Measurements from ENCODE around the gene RHBDF2.

The RHBDF2 gene

GRCh38 chr17:76500747-76501017 is 541 bp downstream of the RHBDF2 start:
- no peak for DNase-seq (ENCODE audit: low read depth)

GRCh38 chr17:76500074-76500746 is 1.0 kb downstream of the RHBDF2 start:
- DNase-seq (ENCODE audit: low read depth), result peak; percentile 42

DNA sequence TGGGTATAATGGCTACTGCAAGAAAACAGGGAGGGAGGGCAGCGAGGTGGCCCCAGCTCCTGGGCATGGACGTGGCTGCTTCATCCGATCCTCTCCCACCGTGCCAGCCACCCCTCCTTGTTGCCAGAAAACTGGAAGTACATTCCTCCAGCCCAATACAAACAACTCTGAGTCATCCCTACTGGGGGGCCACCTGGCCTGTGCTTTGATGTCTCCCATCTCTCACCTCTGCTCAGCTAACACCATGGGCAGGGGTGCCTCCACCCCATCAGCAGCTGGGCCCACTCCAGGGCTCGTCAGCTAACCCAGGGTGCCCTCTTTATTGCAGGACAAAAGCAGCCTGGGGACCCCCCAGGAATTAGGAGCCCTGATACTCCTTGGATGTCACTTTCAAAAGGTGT is 2.0 kb downstream of the RHBDF2 start:
- peak; percentile 58 for DNase-seq (ENCODE audit: low read depth)

- no peak for DNase-seq (ENCODE audit: low read depth)
These were observed 2.4 kb downstream of the RHBDF2 start for GRCh38 chr17:76498876-76499251.

DNA sequence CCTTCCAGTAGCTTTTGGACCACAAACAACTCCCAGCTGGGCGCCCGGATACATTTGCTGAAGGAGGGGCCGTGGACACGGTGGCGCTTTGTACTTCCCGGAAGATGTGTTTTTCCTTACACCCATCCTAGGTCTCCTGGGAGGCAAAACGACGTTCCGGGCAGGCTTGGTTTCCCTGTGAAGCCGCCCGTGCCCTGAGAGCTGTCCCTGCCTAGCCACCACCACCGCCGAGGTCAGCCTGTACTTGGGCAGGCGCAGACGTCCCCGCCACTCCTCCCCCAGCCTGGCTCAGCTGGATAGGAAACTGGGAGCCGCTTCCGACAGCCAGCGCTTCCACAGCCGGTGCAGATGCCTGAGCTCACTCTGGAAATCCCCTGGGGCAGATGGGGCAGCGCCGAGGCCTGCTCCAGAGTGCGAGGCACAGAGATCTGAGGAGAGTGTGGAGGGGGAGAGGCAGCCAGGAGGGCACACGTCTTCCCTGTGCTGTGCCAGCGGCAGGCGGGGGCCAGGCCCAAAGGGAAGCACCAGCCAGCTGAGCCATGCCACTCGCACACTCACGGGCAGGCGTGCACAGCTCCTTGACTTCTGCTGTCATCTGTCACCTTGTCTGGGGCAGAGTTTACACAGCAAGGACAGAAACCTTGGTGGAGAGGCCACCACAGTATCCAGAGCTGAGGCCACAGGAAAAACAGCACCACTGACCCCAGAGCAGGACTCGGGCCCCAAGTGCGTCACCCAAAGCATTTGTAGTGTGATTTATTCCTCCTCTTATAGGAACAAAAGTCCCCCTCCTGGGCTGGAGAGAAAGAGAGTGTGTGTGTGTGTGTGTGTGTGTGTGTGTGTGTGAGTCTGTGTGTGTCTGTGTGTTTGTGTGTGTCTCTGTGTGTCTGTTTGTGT is 3.0 kb downstream of the RHBDF2 start:
- peak; percentile 96 for DNase-seq (ENCODE audit: low read depth)

DNA sequence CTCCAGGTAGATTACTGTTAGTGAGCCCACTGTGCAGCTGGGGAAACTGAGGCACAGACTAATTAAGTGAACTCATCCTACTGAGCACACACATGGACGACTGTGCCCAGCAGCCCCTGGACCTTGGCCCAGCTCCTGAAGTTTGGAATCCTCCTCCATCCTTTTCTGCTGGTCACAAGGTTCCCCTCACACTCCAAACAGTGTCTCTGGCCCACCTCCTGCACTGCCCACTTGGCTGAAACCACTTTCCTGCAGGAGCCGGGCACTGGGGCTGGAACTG is 3.6 kb downstream of the RHBDF2 start:
- no peak for DNase-seq (ENCODE audit: low read depth)

GRCh38 chr17:76496464-76496863 is 4.8 kb downstream of the RHBDF2 start:
- DNase-seq (ENCODE audit: low read depth), result no peak

DNA sequence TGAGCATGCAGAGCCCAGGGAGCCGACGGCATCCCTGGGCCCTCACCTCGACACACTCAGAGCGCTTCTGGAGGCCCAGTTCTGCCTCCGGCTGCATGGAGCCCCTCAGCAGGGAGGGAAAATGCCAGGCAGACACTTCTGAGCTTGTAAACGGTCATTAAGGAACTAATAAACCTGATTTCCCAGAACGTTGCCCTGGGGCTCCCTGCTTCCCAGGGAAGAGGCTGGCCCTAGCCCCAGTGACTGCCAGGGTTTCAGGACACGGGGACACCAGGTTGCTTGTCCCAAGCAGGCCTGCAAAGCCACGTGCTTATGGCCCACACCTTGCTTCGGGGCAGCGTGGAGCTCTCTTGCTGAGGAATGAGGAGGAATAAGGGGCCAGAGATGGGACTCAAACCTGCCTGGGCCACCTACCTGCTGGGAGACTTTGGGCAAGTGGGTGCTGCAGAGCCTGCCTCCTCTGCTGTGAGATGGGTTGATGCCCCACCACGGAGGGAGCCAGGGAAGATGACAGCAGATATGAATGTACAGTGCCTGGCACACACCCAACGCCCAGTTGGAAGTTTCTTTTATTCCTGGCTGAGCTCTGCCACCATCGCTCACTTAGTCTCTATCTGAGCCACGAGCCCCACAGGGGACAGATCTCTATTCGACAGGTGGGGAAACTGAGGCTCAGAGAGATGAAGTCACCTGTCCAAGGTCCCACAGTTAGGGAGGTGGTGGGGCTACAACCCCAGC is 5.4 kb downstream of the RHBDF2 start:
- DNase-seq (ENCODE audit: low read depth), result no peak

DNA sequence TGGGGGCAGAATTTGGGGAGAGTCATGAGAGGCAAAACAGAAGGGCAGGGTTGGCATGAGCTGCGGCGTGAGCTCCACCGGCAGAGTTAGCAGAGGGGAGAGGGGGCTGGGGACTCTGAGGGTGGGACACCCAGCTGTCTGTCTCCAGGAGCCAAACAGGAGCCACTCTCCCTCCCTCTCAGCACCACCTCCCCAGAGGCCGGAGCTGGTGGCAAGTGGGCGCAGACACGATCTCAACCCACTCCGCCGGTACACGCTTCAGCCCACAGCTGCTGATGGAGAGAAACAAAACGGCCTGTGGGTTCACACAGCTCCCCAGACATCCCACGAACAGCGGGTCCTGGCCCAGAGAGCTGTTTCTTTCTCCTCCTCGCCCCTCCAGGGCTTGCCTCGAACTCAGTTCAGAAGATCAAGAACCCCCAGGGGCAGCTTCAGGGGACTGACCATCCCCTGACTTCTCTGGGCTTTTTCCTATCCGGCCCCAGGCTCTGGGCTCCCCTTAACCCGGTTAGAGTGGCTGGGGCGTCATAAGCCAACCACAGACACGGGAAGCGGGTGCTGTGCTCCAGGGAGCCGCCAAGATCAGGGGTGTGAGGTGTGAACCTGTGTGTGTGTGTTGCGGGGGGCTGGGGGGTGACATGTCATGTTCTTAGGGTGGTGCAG is 7.6 kb downstream of the RHBDF2 start:
- DNase-seq (ENCODE audit: low read depth), result peak; percentile 38

DNA sequence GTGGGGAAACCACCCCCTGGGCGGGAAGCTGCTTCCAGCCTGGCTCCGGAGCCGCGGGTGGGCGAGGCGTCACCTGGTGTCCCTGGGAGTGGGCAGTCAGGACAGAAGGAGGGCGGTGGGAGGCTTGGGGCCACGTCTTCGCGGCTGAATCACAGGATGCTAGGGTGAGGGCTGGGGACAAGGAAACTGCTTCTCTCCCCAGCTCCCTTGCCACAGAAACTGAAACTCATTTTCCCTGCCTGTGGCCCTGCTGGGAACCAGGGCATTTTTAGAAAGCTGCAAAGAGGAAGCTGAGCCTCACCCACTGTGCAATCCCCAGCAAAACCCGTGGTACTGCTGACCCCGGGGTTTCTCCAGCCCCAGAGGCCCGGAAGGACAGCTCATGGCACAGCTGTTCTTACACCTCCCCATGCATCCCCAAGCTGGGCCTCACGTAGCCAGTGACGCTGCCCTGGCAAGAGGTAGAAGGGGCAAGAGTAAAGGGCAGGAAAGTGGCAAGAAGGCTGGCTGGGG is 8.2 kb downstream of the RHBDF2 start:
- DNase-seq (ENCODE audit: low read depth), result peak; percentile 93

- DNase-seq (ENCODE audit: low read depth), result no peak
These were observed 8.9 kb downstream of the RHBDF2 start for GRCh38 chr17:76492123-76492988.

DNA sequence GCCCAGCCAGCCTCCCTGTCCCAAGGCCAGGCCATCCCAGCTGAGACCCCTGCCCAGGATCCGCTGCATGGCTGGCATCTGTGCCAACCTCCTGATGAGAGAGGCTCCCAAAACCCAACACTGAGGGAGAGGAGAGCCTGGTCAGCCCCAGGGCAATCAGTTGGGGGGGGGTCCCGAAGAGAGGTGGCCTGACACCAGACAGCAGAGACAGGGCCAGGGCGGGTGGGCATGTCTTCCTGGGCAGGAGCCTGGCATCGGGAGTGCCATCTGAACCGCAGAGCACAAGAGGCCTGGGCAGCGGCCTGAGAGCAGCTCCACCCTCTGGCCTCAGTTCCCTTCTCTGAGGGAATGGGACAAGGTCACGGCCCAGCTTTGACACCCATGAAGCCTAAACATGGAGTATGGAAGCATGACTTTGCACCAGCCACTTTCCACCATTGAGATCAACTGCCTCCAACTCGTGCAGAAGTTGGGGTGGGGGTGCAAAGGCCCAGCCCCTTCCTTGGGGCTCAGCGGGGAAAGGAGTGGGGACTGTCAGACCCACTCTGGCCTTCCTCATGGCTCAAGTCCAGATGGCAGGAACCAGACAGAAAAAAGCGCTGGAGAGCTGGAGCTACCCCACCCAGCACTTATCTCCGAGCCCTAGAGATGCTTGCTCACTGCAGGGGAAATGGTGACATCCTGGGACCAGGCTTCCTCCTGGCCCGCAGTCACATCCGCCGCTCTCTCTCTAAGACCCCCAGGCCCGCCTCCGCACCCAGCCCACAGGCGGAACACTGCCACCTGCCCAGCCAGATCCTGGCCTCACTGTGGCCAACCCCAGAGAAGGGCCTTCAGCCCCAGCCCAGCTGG is 9.7 kb downstream of the RHBDF2 start:
- no peak for DNase-seq (ENCODE audit: low read depth)

- no peak for DNase-seq (ENCODE audit: low read depth)
These were observed 11.0 kb downstream of the RHBDF2 start for GRCh38 chr17:76490112-76490710.

GRCh38 chr17:76487451-76488192 is 13.6 kb downstream of the RHBDF2 start:
- no peak for DNase-seq (ENCODE audit: low read depth)

DNA sequence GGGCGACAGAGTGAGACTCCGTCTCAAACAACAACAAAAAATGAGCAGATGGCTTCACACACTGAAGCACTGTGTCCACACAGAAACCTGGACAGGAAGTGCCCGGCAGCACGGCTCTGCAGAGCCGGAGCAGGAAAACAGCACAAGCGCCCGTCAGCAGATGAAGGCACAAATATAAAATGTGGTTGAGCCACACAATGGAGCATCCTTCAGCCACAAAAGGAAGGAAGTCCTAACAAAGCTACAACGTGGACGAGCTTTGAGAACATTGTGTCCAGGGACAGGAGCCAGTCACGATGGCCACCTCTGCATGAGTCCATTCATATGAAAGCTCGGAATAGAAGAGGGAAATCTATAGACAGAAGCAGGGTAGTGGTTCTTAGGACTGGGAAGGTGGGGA is 15.7 kb downstream of the RHBDF2 start:
- DNase-seq (ENCODE audit: low read depth), result peak; percentile 54

- DNase-seq (ENCODE audit: low read depth), result no peak
These were observed 16.9 kb downstream of the RHBDF2 start for GRCh38 chr17:76484228-76484725.

DNA sequence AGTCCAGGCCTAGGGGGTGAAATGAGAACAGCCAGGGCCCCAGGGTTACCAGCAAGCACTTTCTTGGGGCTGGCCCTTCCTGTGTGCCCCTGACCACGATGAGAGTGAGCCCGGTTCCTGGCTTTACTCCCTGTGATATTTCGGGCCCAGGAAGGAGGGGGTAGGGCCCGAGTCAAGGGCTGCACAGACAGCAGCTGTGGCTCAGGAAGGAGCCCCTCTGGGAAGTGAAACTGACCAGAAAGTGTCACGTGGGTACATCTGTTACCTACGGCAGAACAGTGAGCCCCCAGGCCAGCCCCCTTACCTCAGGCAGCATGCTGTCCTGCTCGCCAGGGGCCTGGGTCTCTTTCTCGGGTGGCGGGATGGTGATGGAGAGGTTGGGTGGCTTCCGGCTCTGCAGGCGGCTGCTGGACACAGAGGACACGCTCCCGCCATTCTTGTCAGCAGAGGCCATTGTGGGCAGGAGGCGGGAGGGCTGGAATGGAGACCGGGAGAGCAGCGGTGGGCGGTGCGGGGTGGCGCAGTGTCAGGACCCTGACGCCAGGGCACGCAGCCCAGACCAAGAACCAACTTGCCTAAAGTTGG is 20.1 kb downstream of the RHBDF2 start:
- no peak for DNase-seq (ENCODE audit: low read depth)

GRCh38 chr17:76480632-76481031 is 20.6 kb downstream of the RHBDF2 start:
- DNase-seq (ENCODE audit: low read depth), result no peak

DNA sequence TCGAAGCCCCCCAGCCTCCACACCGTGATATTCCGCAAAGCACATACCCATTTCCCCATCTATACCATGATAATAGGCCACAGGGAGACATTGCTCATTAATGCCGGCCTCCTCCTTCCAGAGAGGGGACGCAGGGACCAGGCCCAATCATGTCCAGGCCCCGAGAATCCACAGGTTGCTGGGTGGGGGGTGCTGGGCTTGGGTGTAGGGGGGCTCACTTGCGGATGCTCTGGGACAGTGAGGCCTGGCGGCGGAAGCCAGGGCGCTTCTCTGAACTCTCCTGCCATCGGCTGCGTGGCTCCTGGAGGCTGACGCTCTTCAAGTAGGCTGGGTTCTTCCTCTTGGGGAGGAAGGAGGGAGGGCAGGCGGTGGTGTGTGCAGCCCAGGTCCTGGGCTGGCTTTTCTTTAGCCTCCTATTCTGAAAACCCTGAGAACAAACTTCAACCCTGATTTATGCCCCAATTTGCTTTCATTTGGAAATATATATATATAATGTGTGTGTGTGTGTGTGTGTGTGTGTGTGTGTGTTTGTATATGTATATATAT is 21.6 kb downstream of the RHBDF2 start:
- no peak for DNase-seq (ENCODE audit: low read depth)

Data from ELR (cell line).